Upper lobe of left lung (tissue), 6 donors: ENCODE measurements around the gene LAMB4. TPM values are rescaled to one million over a fixed set of nuclear protein-coding genes. Genes with fewer than 3 reads are reported as not detected.

Source experiments
- ATAC-seq, 2 donors: fragments of 200-7000 bp; cut with Tn5 transposase; one replicate each; pipeline ENCODE4 v1.9.1; 2022; ENCODE audit warnings: mild to moderate bottlenecking in 2 of 2, moderate library complexity in 2 of 2; ENCODE audit not compliant: low FRiP score in 2 of 2
- DNase-seq, 2 donors: peaks; one replicate each; pipeline ENCODE4 v3.0.0-alpha.2; 2019 to 2020
- H3K27ac ChIP-seq, 4 donors: fragments of 200-600 bp; sonication (generic); one replicate each; pipeline ENCODE4 v1.5.1; 2016 to 2019
- H3K27me3 ChIP-seq, 4 donors: fragments of 200-600 bp; sonication (generic); one replicate each; pipeline ENCODE4 v1.5.1; 2017 to 2019
- H3K36me3 ChIP-seq, 4 donors: fragments of 200-600 bp; sonication (generic); one replicate each; pipeline ENCODE4 v1.5.1; 2016 to 2019
- H3K4me1 ChIP-seq, 4 donors: fragments of 200-600 bp; sonication (generic); one replicate each; pipeline ENCODE4 v1.5.1; 2018 to 2019
- H3K4me3 ChIP-seq, 4 donors: fragments of 200-600 bp; sonication (generic); one replicate each; pipeline ENCODE4 v1.5.1; 2017 to 2019; ENCODE audit warnings: mild to moderate bottlenecking in 2 of 4, moderate library complexity in 1 of 4
- H3K9me3 ChIP-seq, 4 donors: fragments of 200-600 bp; sonication (generic); one replicate each; pipeline ENCODE4 v1.5.1; 2018 to 2019
- EP300 ChIP-seq, 4 donors: sonication (generic); formaldehyde crosslinking; IDR thresholded peaks; one replicate each; pipeline ENCODE4 v1.5.1; 2017; ENCODE audit warnings: antibody characterized with exemption in 4 of 4, control low read depth in 2 of 4
- POLR2A ChIP-seq, 4 donors: fragments of 450-650 bp; IDR thresholded peaks; one replicate each; pipeline ENCODE4 v1.5.1; 2016 to 2017; ENCODE audit warnings: antibody characterized with exemption in 4 of 4, mild to moderate bottlenecking in 2 of 4
- POLR2AphosphoS5 ChIP-seq, 2 donors: sonication (generic); formaldehyde crosslinking; IDR thresholded peaks; one replicate each; pipeline ENCODE4 v1.5.1; 2017; ENCODE audit warnings: antibody characterized with exemption in 2 of 2
- WGBS, 2 donors: methylation state at CpG; one replicate each; pipeline ENCODE4 v1.1.5; 2017 to 2018; 5-methylcytosine and 5-hydroxymethylcytosine counted together
- total RNA-seq, 6 donors: library from RNA; depleted of rRNA in 4 of 6; stranded (reverse); fragments of >200 nt in 4 of 6; gene quantifications; one replicate each; pipeline versions ENCODE4 v1.1.0 to v1.2.1, GENCODE V29; 2016 to 2021
- TF ChIP-seq, protein P1 (sequence below), 6 experiments: fragments of 450-650 bp in 4 of 6; fragments of 200-600 bp in 2 of 6; sonication (generic) in 2 of 6; IDR thresholded peaks; one replicate each; pipeline ENCODE4 v1.5.1; 2016 to 2019; ENCODE audit warnings: antibody characterized with exemption in 6 of 6
- donor health status: DM: no; HTN: no; CAD: no; lungs with moderate emphysema.
- donor health status: DM: no; HTN: yes; CAD: no; lungs with severe emphysema.

The LAMB4 gene
- total RNA-seq, 6 donors from 2014 or later, result 0.10 to 18.9 (median 0.47) TPM; not detected in 2

GRCh38 chr7:108004220-108005142 is 125.7 kb downstream of the LAMB4 start:
- no peak for DNase-seq
- no peaks in the 10 kb centered on the region for H3K9me3 ChIP-seq
- H3K4me3 ChIP-seq, result no peak overlapping the region
- H3K36me3 ChIP-seq, result no peaks in the 10 kb centered on the region
- no peak for TF ChIP-seq EP300 (IDR thresholded peaks at IDR 0.05)
- TF ChIP-seq POLR2A (IDR thresholded peaks at IDR 0.05), result no peak
- TF ChIP-seq POLR2AphosphoS5 (IDR thresholded peaks at IDR 0.05), result no peak
- TF ChIP-seq, protein P1, sequence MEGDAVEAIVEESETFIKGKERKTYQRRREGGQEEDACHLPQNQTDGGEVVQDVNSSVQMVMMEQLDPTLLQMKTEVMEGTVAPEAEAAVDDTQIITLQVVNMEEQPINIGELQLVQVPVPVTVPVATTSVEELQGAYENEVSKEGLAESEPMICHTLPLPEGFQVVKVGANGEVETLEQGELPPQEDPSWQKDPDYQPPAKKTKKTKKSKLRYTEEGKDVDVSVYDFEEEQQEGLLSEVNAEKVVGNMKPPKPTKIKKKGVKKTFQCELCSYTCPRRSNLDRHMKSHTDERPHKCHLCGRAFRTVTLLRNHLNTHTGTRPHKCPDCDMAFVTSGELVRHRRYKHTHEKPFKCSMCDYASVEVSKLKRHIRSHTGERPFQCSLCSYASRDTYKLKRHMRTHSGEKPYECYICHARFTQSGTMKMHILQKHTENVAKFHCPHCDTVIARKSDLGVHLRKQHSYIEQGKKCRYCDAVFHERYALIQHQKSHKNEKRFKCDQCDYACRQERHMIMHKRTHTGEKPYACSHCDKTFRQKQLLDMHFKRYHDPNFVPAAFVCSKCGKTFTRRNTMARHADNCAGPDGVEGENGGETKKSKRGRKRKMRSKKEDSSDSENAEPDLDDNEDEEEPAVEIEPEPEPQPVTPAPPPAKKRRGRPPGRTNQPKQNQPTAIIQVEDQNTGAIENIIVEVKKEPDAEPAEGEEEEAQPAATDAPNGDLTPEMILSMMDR (IDR thresholded peaks at IDR 0.05), result no peak
- no peak for ATAC-seq
- WGBS, 2 donors, result 46 to 47% methylated on average over 9 to 13 of the region's 13 CpGs
- H3K27me3 ChIP-seq, result peaks cover 2 to 14% (median 8%) of the 10 kb centered on the region in 4 donors
- H3K4me1 ChIP-seq, result peaks cover 19 to 36% (median 22%) of the 10 kb centered on the region in 4 donors
- H3K27ac ChIP-seq, result peak overlapping the region in 3 of 4 donors; percentile 26 to 66 (median 31)

DNA sequence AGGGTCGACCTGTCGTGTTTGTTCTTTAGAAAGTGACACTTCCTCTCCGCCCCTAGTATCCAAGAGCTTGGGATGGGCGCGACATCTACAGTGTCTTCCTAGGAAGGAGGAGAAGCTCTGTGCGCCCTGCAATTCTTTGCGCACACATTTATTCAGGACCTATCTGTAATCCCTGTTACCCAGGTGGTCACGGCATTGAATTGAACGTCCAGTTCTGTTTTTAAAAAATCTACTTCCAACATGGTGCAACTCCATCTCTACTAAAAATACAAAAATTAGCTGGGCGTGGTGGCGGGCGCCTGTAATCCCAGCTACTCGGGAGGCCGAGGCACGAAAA is 126.6 kb downstream of the LAMB4 start:
- WGBS, 2 donors, result 31 to 32% methylated on average over 15 of the region's 15 CpGs
- Histone ChIP-seq H3K4me1 (peaks cover 19 to 36% (median 22%) of the 10 kb centered on the region in 4 donors), H3K9me3 (no peaks in the 10 kb centered on the region), H3K27me3 (peaks cover 2 to 14% (median 8%) of the 10 kb centered on the region in 4 donors), H3K4me3 (peak overlapping the region; percentile 27 to 69 (median 57)), H3K27ac (peak overlapping the region; percentile 70 to 82 (median 78)), H3K36me3 (no peaks in the 10 kb centered on the region)
- TF ChIP-seq POLR2AphosphoS5 (IDR thresholded peaks at IDR 0.05) (no peak), POLR2A (IDR thresholded peaks at IDR 0.05) (no peak), EP300 (IDR thresholded peaks at IDR 0.05) (no peak)
- TF ChIP-seq, protein P1 (IDR thresholded peaks at IDR 0.05), result no peak
- DNase-seq, result no peak
- ATAC-seq, result no peak

- H3K27ac ChIP-seq, result peak within 1 kb of the TSS; percentile 70 to 82 (median 78)
- TF ChIP-seq POLR2A (IDR thresholded peaks at IDR 0.05) (peak in 1 of 4 donors; percentile 51), EP300 (IDR thresholded peaks at IDR 0.05) (no peak), POLR2AphosphoS5 (IDR thresholded peaks at IDR 0.05) (peak; percentile 27 to 49)
- TF ChIP-seq, protein P1 (IDR thresholded peaks at IDR 0.05), result no peak
- H3K4me1 ChIP-seq, result peaks cover 19 to 36% (median 22%) of the 10 kb centered on the region in 4 donors
- no peaks in the 10 kb centered on the region for H3K36me3 ChIP-seq
- H3K4me3 ChIP-seq, result peak within 1 kb of the TSS; percentile 27 to 69 (median 57)
- DNase-seq (peak; percentile 26 to 90), ATAC-seq (peak; percentile 66 to 88)
- 0 to 1% methylated on average over 53 to 70 of the region's 75 CpGs for WGBS, 2 donors
- peaks cover 2 to 14% (median 8%) of the 10 kb centered on the region in 4 donors for H3K27me3 ChIP-seq
- no peaks in the 10 kb centered on the region for H3K9me3 ChIP-seq
Measured at GRCh38 chr7:108002726-108003598, 127.2 kb downstream of the LAMB4 start, which contains the start of gene LAMB1. Gene LAMB1, minus strand, starts transcription at chr7:108003161. Its CDS starts 276 bp downstream, at chr7:108002885.

DNA sequence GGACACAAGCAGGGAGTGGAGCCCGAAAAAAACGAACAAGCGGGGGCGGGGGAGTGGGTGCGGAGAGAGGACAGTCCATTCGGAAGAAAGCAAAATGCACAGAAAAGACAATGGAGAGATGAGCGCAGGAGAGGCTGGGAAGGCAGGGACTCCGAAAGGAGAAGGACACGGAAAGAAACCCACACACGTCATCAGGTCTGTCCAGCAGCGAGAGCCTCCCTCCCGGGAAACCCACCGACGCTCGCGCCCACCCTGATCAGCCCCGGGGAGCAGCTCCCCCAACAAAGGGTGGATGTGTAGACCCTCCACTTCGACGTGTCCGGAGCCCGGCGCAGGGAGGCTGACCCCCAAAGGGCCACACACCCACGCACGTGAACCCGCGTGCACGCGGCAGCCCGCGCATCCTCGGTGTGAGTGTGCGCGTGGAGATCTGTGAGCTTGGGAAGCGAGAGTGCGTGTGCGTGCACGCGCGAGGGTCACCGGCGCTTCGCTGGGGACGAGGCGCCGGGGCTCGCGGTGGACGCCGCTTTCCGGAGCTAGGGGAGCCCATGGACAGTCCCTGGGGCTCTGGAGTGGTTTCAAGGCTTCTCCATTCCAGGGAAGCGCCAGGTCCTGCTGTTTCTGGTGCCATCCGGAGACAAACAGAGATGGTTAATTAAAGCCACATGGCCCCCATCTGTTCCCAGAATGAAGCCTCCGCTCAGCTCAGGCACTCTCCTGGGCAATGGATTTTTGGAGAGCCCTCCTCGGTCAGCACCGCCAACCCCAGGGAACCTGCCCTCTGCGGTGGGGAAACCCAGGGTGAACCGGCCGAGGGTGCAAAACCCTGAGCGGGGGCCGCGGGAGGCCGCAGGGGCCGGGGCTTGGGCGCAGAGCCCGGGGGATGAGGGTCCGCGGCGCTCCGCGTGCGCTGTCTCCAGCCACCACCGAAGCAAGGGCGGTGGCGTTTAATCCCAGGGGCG is 128.1 kb downstream of the LAMB4 start:
- Histone ChIP-seq H3K4me1 (peaks cover 19 to 36% (median 22%) of the 10 kb centered on the region in 4 donors), H3K27me3 (peaks cover 2 to 14% (median 8%) of the 10 kb centered on the region in 4 donors), H3K4me3 (peak overlapping the region; percentile 16 to 69 (median 57)), H3K27ac (peak overlapping the region; percentile 70 to 82 (median 78)), H3K9me3 (no peaks in the 10 kb centered on the region), H3K36me3 (peaks cover 0 to 2% (median 0%) of the 10 kb centered on the region in 4 donors)
- peak in 1 of 2 donors; percentile 85 for DNase-seq
- TF ChIP-seq POLR2AphosphoS5 (IDR thresholded peaks at IDR 0.05), result peak in 1 of 2 donors; percentile 42
- TF ChIP-seq, protein P1 (IDR thresholded peaks at IDR 0.05), result no peak
- 0 to 1% methylated on average over 18 to 51 of the region's 75 CpGs for WGBS, 2 donors
- peak; percentile 12 to 50 for ATAC-seq
